Neural crest cell (in vitro differentiated cells): ENCODE data around the gene APBA3. TPM values are rescaled to one million over a fixed set of nuclear protein-coding genes. Genes with fewer than 3 reads are reported as not detected.

ENCODE experiments used
- DNase-seq: peaks from one replicate; pipeline ENCODE4 v3.0.0; 2021; ENCODE audit warnings: low read depth, mixed read lengths, low spot score
- H3K27ac Mint-ChIP-seq: one replicate; pipeline ENCODE4 v1.8.0; 2021; ENCODE audit warnings: mild to moderate bottlenecking, mixed read lengths; ENCODE audit not compliant: unreplicated experiment
- H3K27me3 Mint-ChIP-seq: 2 replicates; pipeline ENCODE4 v1.8.0; 2021; ENCODE audit warnings: low read depth, mild to moderate bottlenecking, mixed read lengths
- H3K36me3 Mint-ChIP-seq: 2 replicates; pipeline ENCODE4 v1.8.0; 2021; ENCODE audit warnings: low read depth, mild to moderate bottlenecking, mixed read lengths
- H3K4me1 Mint-ChIP-seq: 2 replicates; pipeline ENCODE4 v1.8.0; 2021; ENCODE audit warnings: mixed read lengths
- H3K4me3 Mint-ChIP-seq: one replicate; pipeline ENCODE4 v1.8.0; 2021; ENCODE audit warnings: mild to moderate bottlenecking, mixed read lengths
- H3K9me3 Mint-ChIP-seq: 2 replicates; pipeline ENCODE4 v1.8.0; 2021; ENCODE audit warnings: mixed read lengths
- CTCF ChIP-seq: fragments of 200-600 bp; sonication (generic); conservative IDR thresholded peaks from 2 replicates; pipeline ENCODE4 v1.5.0; 2021; ENCODE audit warnings: antibody characterized with exemption, mild to moderate bottlenecking
- total RNA-seq: library from RNA; stranded (reverse); gene quantifications from 2 replicates; pipeline ENCODE4 v1.2.1, GENCODE V29; 2021

Gene APBA3
- total RNA-seq, 1 donor from 2014 or later, result 24.5 TPM

- Mint-ChIP-seq H3K9me3 (peaks cover 8% of the 10 kb centered on the region), H3K36me3 (no peaks in the 10 kb centered on the region), H3K4me1 (no peaks in the 10 kb centered on the region), H3K27ac (no peak overlapping the region), H3K27me3 (peaks cover 20% of the 10 kb centered on the region), H3K4me3 (no peak overlapping the region)
- TF ChIP-seq CTCF, result no peak
- DNase-seq, result no peak
These were observed 16.8 kb upstream of the APBA3 start for GRCh38 chr19:3778104-3778867.

- H3K27ac Mint-ChIP-seq, result no peak overlapping the region
- TF ChIP-seq CTCF, result no peak
These were observed 15.1 kb upstream of the APBA3 start for GRCh38 chr19:3776479-3777040.

GRCh38 chr19:3775831-3776230 lies 14.3 kb upstream of the APBA3 start:
- H3K9me3 Mint-ChIP-seq, result no peaks in the 10 kb centered on the region
- peaks cover under 1% of the 10 kb centered on the region for H3K27me3 Mint-ChIP-seq
- H3K36me3 Mint-ChIP-seq, result no peaks in the 10 kb centered on the region
- H3K27ac Mint-ChIP-seq, result no peak overlapping the region
- no peak overlapping the region for H3K4me3 Mint-ChIP-seq
- no peak for TF ChIP-seq CTCF
- no peaks in the 10 kb centered on the region for H3K4me1 Mint-ChIP-seq
- DNase-seq, result no peak

More at GRCh38 chr19:3776479-3777040, 15.1 kb upstream of the APBA3 start:
- no peak overlapping the region for H3K4me3 Mint-ChIP-seq
- H3K4me1 Mint-ChIP-seq, result no peaks in the 10 kb centered on the region
- H3K36me3 Mint-ChIP-seq, result no peaks in the 10 kb centered on the region
- H3K27me3 Mint-ChIP-seq, result peaks cover 8% of the 10 kb centered on the region
- no peak for DNase-seq
- H3K9me3 Mint-ChIP-seq, result peaks cover 2% of the 10 kb centered on the region

- Mint-ChIP-seq H3K4me3 (no peak overlapping the region), H3K4me1 (no peaks in the 10 kb centered on the region), H3K9me3 (no peaks in the 10 kb centered on the region), H3K27ac (no peak overlapping the region), H3K36me3 (no peaks in the 10 kb centered on the region), H3K27me3 (no peaks in the 10 kb centered on the region)
- no peak for DNase-seq
- no peak for TF ChIP-seq CTCF
These were observed 13.9 kb upstream of the APBA3 start for GRCh38 chr19:3775374-3775711.

- H3K27me3 Mint-ChIP-seq, result no peaks in the 10 kb centered on the region
- H3K36me3 Mint-ChIP-seq, result no peaks in the 10 kb centered on the region
- H3K9me3 Mint-ChIP-seq, result no peaks in the 10 kb centered on the region
- no peak overlapping the region for H3K4me3 Mint-ChIP-seq
- no peak for DNase-seq
- TF ChIP-seq CTCF, result no peak
- H3K4me1 Mint-ChIP-seq, result no peaks in the 10 kb centered on the region
- no peak overlapping the region for H3K27ac Mint-ChIP-seq
These were observed 13.3 kb upstream of the APBA3 start for GRCh38 chr19:3774621-3775373.
